GM18508 (cell line): ENCODE measurements around the gene AKAP12.
"Not testable (repeated sequence)": the region's sequence is repeated elsewhere in the genome, so short reads cannot be mapped to it uniquely, and the experiment has no call there.

Experiments
- ATAC-seq: cut with Tn5 transposase; IDR thresholded peaks from one replicate; pipeline ENCODE4 v1.9.1; 2021; ENCODE audit warnings: moderate number of reproducible peaks; ENCODE audit not compliant: insufficient read depth, unreplicated experiment

Gene AKAP12

DNA sequence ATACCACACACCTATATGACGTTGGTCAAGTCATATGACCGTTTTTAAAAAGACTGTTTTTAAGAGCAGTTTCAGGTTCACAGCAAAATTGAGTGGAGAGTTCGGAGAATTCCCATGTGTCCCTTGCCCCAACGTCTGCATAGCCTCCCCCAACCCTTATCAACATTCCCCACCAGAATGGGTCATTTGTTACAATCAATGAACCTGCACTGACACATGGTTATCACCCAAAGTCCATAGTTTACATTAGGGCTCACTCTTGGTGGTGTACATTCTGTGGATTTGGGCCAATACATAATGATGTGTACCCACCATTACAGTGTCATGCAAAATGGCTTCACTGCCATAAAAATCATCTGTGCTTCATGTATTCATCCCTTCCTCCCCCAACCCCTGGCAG, 99.6 kb downstream of the AKAP12 start:
- ATAC-seq: no peak

DNA sequence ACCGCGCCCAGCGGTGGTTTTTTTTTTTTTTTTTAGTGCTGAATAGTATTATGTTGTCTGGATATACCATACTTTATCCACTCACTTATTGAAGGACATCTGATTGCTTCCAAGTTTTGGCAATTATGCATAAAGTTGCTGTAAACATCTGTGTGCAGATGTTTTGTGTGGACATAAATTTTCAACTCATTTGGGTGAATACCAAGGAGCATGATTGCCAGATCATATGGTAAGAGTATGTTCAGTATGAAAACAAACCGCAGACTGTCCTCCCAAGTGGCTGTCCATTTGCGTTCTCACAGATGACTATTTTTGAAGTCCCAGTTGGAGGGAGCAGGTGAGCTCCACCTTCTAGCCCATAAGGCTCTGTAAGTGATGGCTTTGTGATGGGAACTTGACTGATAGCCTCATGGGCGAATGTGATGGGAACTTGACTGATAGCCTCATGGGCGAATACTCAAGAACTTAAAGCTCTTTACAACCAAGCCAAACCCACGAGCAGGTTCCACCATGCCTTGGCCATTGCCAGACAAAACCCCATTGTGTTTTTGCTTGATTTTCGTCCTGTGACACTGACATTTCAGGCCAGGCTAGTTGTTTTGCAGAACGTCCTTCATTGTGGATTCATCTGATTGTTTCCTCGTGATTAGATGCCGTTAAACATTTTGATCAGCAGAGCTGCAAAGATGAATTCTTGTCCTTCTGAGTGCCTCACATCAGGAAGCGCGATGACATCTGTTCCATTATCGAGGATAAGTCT, 100.6 kb downstream of the AKAP12 start:
- no peak for ATAC-seq

DNA sequence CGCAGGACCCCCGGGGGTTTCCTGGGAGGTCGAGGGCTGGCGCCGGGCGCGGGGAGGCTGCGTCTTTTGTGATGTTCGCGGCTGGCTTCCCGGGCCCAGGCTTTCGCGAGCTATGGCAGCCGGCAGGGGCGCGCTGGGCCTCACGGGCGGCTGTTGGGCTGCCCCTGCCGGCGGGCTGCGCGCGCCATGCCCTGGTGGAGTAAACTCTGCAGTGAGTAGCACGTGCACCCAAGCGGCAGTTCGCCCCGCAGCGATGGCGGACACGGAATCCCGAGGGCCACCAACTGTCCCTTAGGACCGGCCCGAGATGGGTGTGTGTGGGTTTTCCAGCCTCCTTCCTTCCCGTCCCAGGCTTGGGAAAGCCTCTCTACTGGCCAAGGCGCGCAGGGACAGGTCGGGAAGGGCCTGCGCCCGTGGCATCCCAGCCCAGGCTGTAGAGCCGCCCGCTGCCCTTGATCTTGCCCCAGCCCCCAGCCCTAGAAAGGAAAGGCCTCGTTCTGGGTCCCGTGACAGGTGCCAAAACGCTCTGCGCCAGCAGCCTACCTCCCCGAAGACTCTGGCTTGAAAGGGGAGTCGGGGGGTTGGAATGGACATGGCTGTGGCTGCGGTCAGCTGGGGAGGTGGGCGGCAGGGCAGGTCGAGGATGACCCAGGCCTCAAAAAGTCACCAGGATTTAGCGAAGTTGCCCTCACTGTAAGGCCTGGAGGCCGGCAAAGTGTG, 101.9 kb downstream of the AKAP12 start:
- no peak for ATAC-seq

DNA sequence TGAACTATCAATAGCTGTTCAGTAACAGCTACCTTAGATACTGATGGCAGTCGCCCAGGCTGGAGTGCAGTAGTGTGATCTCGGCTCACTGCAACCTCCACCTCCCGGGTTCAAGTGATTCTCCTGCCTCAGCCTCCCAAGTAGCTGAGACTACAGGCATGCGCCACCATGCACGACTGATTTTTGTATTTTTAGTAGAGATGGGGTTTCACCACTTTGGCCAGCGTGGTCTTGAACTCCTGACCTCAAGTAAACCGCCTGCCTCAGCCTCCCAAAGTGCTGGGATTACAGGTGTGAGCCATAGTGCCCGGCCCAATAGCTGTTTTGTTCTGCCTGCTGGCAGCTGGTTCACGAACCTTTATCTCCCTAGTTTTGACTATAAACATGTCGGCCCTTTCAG, 103.0 kb downstream of the AKAP12 start:
- ATAC-seq: not testable (repeated sequence)

DNA sequence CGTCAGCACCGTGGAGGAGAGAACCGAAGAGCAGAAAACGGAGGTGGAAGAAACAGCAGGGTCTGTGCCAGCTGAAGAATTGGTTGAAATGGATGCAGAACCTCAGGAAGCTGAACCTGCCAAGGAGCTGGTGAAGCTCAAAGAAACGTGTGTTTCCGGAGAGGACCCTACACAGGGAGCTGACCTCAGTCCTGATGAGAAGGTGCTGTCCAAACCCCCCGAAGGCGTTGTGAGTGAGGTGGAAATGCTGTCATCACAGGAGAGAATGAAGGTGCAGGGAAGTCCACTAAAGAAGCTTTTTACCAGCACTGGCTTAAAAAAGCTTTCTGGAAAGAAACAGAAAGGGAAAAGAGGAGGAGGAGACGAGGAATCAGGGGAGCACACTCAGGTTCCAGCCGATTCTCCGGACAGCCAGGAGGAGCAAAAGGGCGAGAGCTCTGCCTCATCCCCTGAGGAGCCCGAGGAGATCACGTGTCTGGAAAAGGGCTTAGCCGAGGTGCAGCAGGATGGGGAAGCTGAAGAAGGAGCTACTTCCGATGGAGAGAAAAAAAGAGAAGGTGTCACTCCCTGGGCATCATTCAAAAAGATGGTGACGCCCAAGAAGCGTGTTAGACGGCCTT, 110.0 kb downstream of the AKAP12 start:
- no peak for ATAC-seq

DNA sequence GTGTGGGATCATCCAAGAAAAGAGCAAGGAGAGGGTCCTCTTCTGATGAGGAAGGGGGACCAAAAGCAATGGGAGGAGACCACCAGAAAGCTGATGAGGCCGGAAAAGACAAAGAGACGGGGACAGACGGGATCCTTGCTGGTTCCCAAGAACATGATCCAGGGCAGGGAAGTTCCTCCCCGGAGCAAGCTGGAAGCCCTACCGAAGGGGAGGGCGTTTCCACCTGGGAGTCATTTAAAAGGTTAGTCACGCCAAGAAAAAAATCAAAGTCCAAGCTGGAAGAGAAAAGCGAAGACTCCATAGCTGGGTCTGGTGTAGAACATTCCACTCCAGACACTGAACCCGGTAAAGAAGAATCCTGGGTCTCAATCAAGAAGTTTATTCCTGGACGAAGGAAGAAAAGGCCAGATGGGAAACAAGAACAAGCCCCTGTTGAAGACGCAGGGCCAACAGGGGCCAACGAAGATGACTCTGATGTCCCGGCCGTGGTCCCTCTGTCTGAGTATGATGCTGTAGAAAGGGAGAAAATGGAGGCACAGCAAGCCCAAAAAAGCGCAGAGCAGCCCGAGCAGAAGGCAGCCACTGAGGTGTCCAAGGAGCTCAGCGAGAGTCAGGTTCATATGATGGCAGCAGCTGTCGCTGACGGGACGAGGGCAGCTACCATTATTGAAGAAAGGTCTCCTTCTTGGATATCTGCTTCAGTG, 110.8 kb downstream of the AKAP12 start:
- ATAC-seq: no peak

DNA sequence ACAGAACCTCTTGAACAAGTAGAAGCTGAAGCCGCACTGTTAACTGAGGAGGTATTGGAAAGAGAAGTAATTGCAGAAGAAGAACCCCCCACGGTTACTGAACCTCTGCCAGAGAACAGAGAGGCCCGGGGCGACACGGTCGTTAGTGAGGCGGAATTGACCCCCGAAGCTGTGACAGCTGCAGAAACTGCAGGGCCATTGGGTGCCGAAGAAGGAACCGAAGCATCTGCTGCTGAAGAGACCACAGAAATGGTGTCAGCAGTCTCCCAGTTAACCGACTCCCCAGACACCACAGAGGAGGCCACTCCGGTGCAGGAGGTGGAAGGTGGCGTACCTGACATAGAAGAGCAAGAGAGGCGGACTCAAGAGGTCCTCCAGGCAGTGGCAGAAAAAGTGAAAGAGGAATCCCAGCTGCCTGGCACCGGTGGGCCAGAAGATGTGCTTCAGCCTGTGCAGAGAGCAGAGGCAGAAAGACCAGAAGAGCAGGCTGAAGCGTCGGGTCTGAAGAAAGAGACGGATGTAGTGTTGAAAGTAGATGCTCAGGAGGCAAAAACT, 111.5 kb downstream of the AKAP12 start:
- no peak for ATAC-seq

DNA sequence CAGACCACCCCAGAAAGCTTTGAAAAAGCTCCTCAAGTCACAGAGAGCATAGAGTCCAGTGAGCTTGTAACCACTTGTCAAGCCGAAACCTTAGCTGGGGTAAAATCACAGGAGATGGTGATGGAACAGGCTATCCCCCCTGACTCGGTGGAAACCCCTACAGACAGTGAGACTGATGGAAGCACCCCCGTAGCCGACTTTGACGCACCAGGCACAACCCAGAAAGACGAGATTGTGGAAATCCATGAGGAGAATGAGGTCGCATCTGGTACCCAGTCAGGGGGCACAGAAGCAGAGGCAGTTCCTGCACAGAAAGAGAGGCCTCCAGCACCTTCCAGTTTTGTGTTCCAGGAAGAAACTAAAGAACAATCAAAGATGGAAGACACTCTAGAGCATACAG, 112.0 kb downstream of the AKAP12 start:
- ATAC-seq: no peak

DNA sequence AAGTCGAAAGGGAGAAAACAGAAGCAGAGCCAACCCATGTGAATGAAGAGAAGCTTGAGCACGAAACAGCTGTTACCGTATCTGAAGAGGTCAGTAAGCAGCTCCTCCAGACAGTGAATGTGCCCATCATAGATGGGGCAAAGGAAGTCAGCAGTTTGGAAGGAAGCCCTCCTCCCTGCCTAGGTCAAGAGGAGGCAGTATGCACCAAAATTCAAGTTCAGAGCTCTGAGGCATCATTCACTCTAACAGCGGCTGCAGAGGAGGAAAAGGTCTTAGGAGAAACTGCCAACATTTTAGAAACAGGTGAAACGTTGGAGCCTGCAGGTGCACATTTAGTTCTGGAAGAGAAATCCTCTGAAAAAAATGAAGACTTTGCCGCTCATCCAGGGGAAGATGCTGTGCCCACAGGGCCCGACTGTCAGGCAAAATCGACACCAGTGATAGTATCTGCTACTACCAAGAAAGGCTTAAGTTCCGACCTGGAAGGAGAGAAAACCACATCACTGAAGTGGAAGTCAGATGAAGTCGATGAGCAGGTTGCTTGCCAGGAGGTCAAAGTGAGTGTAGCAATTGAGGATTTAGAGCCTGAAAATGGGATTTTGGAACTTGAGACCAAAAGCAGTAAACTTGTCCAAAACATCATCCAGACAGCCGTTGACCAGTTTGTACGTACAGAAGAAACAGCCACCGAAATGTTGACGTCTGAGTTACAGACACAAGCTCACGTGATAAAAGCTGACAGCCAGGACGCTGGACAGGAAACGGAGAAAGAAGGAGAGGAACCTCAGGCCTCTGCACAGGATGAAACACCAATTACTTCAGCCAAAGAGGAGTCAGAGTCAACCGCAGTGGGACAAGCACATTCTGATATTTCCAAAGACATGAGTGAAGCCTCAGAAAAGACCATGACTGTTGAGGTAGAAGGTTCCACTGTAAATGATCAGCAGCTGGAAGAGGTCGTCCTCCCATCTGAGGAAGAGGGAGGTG, 112.9 kb downstream of the AKAP12 start:
- no peak for ATAC-seq

DNA sequence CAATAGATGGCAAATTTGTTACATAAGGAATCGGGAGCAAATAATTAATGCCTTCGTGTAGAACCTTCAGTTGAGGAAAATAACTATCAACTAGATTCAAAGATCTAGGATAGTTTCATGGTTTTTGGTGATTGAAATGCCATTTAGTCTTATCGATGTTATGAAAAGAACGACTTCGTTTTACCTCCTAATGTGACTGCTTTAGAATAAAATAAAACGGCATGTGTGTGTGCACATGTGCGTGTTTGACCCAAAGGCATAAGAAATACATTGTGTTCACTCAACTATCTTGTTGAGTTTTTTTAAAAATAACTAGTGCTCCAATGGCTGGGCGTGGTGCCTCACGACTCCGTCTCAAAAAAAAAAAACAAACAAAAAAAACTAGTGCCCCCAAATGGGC, 114.0 kb downstream of the AKAP12 start:
- no peak for ATAC-seq

DNA sequence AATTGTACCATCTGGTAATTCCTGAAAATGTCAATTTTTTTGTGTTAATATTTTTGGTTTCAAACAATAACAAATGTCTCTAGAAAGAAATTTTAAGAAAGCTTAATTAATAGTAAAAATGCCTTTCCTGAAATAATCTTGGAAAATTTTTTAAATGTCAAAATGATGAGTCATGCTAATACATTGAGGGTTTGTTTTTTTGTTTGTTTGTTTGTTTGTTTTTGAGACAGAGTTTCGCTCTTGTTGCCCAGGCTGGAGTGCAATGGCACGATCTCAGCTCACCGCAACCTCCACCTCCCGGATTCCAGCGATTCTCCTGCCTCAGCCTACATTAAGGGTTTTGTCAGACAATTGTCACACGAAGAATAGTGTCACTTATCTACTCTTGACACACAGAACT, 117.2 kb downstream of the AKAP12 start:
- ATAC-seq: not testable (repeated sequence)

DNA sequence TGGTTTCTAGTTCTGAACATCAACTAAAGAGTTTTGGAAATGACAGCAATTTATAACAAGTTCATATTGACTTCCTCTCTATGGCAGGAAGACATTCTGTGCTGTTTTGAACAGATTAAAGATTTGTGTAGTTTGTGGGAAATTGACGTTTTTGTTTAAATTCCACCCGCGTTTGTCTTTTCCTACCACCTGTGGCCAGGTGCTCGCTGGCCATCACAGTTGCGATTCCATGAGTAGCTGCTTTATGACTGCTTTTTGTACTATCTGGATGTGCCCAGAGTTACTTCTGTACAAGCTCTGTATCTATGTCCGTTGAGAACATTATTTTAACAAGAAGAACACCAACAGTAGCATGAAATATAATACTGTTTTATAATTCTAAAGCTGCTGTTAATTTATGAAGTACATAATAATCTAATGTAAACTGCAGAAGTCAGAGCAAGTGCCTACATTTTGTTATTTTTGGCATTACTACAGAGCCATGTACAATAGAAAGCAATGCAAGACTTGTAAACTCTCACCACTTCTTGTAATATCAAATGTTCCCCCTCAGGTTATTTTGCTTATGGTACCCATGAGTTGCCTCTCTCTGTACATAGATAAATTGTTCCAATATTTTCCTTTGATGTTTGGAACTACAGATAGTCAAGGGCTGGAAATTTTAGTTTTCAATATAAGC, 118.1 kb downstream of the AKAP12 start:
- ATAC-seq: no peak

DNA sequence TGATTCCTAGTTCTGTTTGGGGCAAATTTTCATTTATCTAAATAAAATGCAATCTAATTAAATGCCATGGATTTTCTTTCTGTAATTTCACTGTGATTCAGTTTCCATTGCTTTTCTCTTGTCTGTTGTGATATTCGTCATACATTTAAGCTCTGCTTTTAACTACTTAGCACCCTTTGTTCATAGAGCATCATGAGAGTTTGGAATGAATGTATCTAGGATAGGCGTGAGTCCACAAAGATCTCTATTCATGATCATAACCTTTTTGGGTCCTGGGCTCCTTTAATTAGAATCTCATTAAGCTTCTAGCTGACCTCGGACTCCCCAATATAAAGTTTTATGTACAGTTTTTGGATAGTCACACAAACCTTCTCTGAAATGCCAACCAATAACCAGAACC, 118.7 kb downstream of the AKAP12 start:
- ATAC-seq: no peak

DNA sequence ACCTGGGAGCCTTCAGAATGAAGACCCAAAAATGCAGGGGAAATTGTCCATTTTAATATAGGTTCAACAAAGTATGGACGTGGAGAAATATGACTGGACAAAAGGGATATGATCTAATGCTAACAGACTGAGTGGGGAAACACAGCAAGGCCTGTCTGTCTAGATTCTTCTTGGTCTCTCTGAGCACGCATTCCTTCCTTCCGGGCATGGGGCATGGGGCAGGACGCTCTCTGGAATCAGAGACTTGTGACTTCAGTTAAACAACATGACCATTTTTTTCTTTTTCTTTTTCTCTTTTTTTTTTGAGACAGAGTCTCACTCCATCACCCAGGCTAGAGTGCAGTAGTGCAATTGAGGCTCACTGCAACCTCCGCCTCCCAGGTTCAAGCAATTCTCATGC, 119.7 kb downstream of the AKAP12 start:
- no peak for ATAC-seq

DNA sequence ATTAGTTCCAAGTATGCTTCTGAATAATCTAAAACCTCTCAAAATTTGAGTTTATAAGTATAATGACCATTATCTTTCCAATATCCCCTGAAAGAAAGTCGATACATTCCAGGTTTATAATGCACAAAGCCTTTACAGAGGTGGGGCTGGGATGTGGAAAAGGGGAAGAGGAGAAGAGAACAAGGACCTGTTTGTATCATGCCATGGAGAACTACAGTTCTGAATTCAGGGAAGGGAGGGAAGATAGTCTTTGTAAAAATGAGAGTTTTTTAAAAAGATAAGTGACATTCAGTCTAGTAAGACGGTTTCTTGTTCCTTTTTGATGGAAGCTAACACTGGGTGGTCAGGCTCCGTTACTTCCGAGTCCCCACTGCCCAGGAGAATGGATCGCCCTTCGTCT, 125.5 kb downstream of the AKAP12 start:
- ATAC-seq: no peak

DNA sequence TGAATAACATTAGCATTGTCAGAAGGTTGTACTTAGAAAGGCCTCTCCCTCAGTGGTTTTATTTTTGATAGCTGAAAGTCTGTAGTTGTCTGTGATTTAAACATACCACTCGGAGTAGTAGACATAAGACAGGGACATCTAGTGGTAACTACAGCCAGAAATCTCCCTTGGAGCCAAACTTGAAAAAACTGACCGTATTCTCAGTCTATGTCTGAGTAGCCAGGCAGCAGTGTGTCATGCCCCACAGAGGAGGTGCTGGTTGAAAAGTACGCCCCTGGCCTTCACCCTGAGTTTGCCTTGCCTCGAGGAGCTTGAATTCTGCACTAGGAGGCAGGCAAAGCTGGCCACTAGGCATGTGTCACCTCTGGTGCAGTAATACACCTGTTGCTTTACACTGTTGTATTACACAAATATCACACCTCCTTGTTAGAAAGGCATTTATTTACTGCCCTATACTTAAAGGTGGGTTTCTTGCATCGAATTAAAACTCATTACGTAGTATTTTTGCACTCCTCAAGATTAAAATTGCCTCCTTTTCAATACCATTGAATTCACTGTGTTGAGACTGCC, 130.8 kb downstream of the AKAP12 start:
- ATAC-seq: no peak

DNA sequence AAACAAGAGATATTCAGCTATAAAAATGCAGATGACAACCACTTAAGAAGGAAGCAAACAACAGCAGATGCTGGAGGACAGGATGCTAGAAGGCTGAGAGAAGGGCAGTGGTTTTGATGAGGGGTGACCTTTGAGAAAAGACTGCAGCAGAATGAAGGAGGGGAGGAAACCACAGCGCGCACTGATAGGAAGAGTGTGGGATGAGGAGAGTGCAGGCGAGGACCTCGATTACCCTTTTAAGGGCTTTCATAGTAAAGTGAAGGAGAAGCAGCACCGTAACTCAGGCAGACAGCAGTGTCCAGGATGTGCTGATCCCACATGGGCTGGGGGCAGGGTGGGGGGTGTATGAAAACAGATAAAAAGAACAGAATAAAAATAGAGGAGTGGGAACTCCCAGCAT, 132.4 kb downstream of the AKAP12 start:
- ATAC-seq: no peak

DNA sequence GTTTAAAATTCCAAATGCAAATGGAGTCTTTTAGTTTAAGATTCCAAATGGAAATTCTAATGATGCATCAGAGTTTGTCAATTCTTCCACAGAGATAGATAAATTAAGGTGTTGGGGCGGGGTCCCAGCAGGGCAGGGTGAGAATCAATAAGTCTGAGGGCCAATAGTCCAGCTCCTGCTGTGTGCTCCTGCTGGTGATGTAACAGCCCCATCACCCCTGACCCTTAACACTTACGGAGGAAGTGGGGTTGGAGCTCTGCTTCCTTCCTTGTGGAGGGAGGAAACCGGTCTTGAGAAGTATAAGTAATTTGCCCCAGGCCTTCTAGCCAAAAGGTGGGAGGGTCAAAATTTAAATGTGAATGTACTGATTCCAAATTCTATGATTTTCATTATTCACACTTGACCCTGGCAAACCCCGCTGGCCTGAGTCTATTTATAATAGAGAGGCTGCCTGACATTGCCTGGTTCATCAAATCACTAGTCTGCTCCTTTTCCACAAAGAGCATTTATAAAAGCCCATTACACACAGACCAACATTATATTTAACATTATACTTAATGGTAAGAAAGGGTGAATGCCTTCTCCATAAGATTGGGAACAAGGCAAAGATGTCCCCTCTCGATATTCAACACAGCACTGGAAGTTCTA, 134.4 kb downstream of the AKAP12 start:
- ATAC-seq: no peak
